LNCaP clone FGC (cell line): ENCODE data around the gene PRKCSH.
"Not testable (repeated sequence)": the region's sequence is repeated elsewhere in the genome, so short reads cannot be mapped to it uniquely, and the experiment has no call there.

Experiments used
- DNase-seq: peaks from one replicate; pipeline ENCODE4 v3.0.0-alpha.2; 2011; ENCODE audit warnings: low read depth
- H3K4me3 ChIP-seq: 2 replicates; pipeline ENCODE4 v1.5.1; 2011; ENCODE audit warnings: mild to moderate bottlenecking, low read depth, low read length, control low read depth
- TF ChIP-seq, protein P1 (sequence below): IDR thresholded peaks from 2 replicates; pipeline ENCODE4 v1.5.1; 2012; ENCODE audit warnings: mild to moderate bottlenecking; ENCODE audit not compliant: control insufficient read depth, insufficient read depth; ENCODE audit errors: extremely low read depth

The PRKCSH gene

DNA sequence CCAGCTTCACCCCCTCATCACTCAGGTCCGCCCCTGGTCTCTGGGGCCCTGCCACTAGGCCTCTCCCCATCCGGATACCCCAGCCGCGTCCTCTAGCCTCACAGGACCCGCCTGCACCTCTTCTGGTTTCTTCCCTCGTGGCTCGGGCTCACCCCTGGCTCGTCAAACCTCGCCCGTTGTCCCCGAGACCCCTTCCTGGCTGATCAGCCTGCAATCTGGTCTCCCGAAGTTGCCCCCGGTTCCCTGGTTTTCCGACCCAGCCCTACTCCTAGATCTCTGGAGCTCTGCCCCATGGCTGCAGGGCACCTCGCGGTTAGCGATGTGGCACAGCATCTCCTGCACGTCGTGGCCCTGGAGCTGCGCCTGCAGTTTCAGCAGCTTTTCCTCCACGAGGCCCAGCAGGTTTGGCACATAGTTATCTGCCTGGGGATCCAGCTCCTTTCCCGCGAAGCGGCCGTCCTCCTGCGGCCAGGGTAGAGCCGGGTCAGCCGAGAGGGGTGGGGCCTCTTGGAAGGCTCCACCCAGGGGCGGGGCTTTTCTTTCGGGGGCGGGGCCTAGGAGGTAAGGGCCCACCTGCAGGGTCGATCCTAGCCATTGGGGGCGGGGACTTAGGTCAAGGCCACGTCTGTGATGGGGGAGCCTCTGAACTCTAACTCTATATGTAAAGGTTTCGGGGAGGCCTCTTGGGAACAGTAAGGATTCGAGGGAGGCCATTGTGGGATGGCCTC, 13.9 kb upstream of the PRKCSH start:
- H3K4me3 ChIP-seq = no peak overlapping the region
- TF ChIP-seq, protein P1, sequence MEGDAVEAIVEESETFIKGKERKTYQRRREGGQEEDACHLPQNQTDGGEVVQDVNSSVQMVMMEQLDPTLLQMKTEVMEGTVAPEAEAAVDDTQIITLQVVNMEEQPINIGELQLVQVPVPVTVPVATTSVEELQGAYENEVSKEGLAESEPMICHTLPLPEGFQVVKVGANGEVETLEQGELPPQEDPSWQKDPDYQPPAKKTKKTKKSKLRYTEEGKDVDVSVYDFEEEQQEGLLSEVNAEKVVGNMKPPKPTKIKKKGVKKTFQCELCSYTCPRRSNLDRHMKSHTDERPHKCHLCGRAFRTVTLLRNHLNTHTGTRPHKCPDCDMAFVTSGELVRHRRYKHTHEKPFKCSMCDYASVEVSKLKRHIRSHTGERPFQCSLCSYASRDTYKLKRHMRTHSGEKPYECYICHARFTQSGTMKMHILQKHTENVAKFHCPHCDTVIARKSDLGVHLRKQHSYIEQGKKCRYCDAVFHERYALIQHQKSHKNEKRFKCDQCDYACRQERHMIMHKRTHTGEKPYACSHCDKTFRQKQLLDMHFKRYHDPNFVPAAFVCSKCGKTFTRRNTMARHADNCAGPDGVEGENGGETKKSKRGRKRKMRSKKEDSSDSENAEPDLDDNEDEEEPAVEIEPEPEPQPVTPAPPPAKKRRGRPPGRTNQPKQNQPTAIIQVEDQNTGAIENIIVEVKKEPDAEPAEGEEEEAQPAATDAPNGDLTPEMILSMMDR = no peak
- no peak for DNase-seq

DNA sequence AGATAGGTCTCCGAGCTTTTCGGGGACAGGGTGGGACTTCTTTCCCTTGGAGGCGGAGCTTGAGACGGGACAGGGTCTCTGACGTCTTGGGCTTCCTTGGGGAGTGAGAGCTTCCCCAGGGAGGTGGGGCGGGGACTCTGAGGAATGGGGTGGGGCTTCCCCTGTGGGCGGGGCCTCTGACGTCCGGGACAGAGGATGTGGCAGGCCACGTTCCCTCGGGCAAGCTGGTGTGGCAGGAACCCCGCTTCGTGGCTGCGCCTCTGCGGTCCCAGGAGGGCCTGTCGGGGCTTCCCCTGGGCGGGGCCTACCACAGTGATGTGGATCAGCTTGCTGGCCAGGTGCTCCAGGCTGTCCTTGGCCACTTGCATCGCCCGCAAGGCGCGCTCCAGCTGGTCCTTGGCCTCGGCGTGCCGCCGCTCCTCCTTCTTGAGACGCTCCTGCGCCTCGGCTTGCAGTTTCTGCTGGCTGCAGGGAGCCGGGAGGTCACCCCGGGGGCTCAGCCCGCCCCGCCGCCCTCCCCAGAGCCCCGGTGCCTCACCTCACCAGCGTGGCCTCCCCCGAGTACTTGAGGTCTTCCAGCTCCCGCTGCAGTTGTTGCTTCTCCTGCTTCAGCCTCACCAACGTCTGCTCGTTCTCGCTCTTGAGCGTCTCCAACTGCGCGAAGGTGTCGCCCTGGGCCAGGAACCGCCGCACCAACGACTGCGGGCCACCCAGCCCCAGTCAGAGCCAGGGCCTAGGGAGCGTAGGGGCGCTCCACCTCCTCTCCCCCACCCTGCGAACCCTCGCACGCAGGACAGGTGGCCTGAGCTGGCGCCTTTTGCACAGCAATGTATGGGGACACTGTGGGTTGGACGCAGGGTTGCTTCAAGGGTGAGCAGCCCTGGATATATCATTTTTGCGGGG, 13.0 kb upstream of the PRKCSH start:
- TF ChIP-seq, protein P1 = no peak
- DNase-seq = no peak
- no peak overlapping the region for H3K4me3 ChIP-seq

DNA sequence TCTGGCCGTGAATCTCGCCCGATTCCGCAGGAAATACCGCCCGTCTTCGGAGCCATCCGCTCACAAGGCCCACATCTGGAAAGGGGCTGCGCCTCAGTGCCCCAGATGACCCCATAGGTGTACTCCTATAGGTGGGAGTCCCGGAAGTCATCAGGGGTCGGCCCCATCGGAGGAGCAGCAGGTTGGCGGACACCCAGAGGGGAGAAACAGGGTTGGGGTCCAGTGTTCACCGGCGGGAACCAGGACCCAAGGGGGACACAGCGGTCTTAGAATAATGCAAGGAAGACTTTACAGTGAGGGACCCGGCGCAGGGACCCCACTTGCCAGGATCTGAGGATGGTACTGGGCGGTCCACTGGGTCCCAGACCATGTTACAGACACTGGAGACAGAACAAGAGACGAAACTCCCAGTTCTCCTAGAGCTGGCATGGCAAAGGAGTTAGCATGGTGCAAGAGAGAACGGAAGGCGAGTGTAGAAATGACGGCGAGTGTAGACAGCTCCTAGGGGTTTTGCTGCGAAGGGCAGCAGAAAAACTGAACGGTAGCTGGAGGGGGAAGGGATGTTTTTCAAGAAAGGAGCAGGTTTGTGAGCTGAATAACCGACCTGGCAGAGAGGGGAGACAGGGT, 12.2 kb upstream of the PRKCSH start:
- TF ChIP-seq, protein P1 = no peak
- no peak overlapping the region for H3K4me3 ChIP-seq
- no peak for DNase-seq

DNA sequence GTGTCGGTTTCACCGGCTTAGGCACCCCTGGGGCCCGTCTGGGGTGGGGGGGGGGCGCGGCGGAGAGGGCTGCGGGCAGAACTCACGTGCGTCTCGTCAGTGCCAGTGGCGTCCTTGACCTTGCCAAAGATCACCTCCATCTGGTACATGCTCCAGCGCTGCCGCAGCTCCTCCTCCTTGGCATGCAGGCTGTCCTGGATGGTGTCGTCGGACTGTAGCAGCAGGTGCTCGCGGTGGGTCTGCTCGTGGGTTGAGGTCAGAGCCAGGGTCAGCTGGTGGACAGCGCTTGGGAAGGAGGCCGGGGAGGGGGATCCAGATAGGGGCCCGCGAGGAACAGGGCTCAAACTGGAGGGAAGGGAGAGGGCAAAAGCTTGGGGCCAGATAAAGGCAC, 11.6 kb upstream of the PRKCSH start:
- H3K4me3 ChIP-seq = no peak overlapping the region
- no peak for DNase-seq

DNA sequence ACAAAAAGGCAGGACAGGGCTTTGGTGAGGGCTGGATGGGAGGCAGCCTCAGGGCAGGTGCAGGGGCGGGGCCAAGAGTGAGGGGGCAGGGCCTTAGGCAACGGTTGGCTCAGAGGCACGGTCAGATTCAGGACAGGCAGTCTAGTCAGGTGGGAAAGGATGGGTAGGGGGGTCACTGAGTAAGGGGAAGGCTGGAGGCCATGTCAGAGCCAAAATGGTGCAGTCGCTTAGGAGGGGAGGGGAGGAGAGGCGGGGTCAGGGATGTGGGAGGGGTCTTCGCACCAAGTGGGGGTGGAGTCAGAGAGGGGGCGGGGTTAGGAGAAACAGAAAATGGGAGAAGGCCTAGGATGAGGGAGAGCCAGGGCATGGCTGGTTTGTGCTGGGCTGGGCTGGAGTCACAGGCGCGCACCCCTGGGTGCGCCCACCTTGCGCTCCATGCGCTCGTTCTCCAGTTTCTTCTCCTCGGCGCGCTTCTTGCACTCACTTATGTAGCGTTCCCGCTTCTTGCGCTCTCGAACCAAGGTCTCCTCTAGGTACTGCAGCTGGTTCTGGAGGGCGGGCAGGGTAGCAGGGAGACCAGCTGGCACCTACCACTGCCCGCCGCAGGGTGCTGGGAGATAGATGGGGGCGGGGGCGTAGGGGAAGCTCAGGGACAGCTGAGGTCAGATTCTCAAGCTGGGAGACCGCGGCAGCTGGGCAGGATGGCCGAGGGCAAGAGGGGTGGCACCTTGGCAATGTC, 9.5 kb upstream of the PRKCSH start:
- no peak for DNase-seq
- TF ChIP-seq, protein P1 = no peak
- H3K4me3 ChIP-seq = no peak overlapping the region

More for the DNA sequence above, 11.6 kb upstream of the PRKCSH start:
- TF ChIP-seq, protein P1 = no peak

DNA sequence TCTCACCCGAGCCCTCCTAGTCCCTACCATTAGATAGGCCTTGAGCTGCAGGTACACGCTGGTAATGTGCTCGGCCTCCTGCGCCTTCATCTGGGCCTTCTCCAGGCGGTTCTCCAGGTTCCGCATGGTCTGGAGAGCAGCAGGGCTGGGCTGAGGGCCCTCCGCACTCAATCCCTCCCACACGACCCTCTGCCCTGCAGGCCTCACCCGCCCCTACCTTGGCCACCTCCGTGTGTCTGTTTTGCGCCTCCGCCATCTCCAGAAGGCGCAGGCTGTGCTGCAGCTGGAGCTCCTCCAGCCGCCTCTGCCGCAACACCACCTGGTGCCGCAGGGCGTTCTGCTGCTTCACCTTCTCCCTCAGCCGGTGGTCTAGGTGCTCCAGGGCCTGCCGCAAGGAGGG, 8.8 kb upstream of the PRKCSH start:
- no peak for DNase-seq
- TF ChIP-seq, protein P1 = no peak
- H3K4me3 ChIP-seq = no peak overlapping the region

DNA sequence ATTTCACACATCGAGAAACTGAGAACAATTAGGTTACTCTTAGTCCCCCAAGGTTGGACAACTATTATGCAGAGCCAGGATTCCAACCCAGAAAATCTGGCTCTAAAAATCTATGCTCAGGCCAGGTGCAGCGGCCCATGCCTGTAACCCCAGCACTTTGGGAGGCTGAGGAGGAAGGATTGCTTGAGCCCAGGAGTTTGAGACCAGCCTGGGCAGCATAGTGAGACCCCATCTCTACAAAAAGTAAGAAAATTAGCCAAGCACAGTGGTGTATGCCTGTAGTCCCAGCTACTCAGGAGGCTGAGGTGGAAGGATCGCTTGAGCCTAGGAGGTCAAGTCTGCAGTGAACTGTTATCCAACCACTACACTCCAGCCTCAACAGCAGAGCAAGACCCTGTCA, 1.9 kb upstream of the PRKCSH start:
- not testable (repeated sequence) for H3K4me3 ChIP-seq, DNase-seq
